ENCODE data around the gene TRIM56. TPM values are rescaled to one million over a fixed set of nuclear protein-coding genes. Genes with fewer than 3 reads are reported as not detected.

The TRIM56 gene
- total and polyA plus RNA-seq, 9 of the 15 experiments (the other 6 are each of a cell fraction or from before 2014, with no cell fraction given): 2.0 to 29.7 (median 11.6) TPM

DNA sequence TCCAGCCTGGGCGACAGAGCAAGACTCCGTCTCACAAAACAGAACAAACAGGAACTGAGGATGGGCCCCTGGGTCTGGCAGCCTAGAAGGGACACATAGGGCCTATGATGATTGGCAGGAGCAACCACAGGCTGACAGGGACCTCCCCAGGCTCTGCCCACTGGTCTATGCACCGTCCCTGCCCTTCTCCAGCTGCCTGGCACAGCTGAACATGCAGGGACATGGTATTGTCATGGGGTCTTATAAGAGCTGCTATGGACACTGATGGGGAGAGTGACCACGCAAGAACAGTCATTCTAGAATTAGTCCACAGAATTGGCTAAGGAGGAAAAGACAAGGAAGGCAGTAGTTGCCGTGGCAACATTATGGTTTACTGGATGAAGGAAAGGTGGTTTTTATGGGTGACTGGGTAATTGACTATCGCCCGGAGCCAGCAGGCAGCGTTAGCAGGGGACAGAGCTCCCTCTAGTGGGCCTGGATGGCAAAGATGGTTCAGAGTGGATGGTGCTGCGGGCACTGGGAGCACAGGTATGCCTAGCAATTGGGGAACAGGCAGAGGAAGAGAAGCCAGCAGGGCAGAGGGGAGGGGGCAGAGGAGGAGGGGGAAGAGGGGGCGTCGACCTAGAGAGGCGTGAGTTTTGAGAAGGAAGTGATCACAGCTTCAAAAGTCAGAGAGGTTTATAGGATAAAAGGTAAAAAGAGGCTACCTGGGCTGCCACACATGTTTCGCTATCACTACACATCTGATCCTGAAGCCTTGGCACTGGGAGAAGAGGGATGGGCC, 7.8 kb upstream of the TRIM56 start (continued):
- TF ChIP-seq STAT5A (IDR thresholded peaks at IDR 0.05; ENCODE audit: borderline replicate concordance, low read length) (no peak), HMBOX1 (IDR thresholded peaks at IDR 0.05) (peak; percentile 92), CBFB (CRISPR knock-in tag; IDR thresholded peaks at IDR 0.05) (0 out of 2 replicates have a peak, but pooled peaks have one; percentile 37), ZNF263 (CRISPR knock-in tag; IDR thresholded peaks at IDR 0.05; ENCODE audit: borderline replicate concordance) (peak; percentile 76; the same call in 1 of the 2 replicates), TAL1 (IDR thresholded peaks at IDR 0.05) (peak; percentile 41), KDM1A (IDR thresholded peaks at IDR 0.05) (peak in 1 of 2 experiments; percentile 23; a peak in 1 of 4 replicates), SRSF1 (IDR thresholded peaks at IDR 0.05; ENCODE audit: low read depth, low read length) (no peak), ZNF24 (IDR thresholded peaks at IDR 0.05) (peak; percentile 54; the same call in 1 of the 2 replicates), ETV5 (CRISPR knock-in tag; IDR thresholded peaks at IDR 0.05; ENCODE audit: low read depth) (0 out of 2 replicates have a peak, but pooled peaks have one; percentile 36), ZNF121 (CRISPR knock-in tag; conservative IDR thresholded peaks at IDR 0.05) (no peak), ZNF274 (IDR thresholded peaks at IDR 0.05; ENCODE audit: borderline replicate concordance, low read depth, low read length) (no peak), ESRRA (IDR thresholded peaks at IDR 0.05; ENCODE audit: borderline replicate concordance, low read depth) (peak; percentile 30; the same call in 1 of the 2 replicates), ZBED1 (IDR thresholded peaks at IDR 0.05) (no peak), MYNN (IDR thresholded peaks at IDR 0.05) (peak; percentile 80; the same call in 1 of the 2 replicates), MYNN (CRISPR knock-in tag; IDR thresholded peaks at IDR 0.05) (no peak), SNIP1 (IDR thresholded peaks at IDR 0.05; ENCODE audit: low read depth) (no peak), KDM4B (IDR thresholded peaks at IDR 0.05; ENCODE audit: borderline replicate concordance in 2 of 2, low read depth in 1 of 2) (no peak), CHD4 (IDR thresholded peaks at IDR 0.05; ENCODE audit: insufficient read depth, insufficient replicate concordance, low read depth, low read length, poor library complexity, severe bottlenecking) (no peak), NFE2 (IDR thresholded peaks at IDR 0.05; ENCODE audit: low read depth) (no peak), PKNOX1 (IDR thresholded peaks at IDR 0.05) (0 out of 2 replicates have a peak, but pooled peaks have one; percentile 6), PML (IDR thresholded peaks at IDR 0.05; ENCODE audit: low read length) (peak; percentile 25; the same call in 1 of the 2 replicates), ARID1B (IDR thresholded peaks at IDR 0.05) (peak; percentile 65; the same call in 1 of the 2 replicates), ZNF512 (tag; IDR thresholded peaks at IDR 0.05) (peak; percentile 39; the same call in 1 of the 2 replicates)
- TF ChIP-seq, protein P1, sequence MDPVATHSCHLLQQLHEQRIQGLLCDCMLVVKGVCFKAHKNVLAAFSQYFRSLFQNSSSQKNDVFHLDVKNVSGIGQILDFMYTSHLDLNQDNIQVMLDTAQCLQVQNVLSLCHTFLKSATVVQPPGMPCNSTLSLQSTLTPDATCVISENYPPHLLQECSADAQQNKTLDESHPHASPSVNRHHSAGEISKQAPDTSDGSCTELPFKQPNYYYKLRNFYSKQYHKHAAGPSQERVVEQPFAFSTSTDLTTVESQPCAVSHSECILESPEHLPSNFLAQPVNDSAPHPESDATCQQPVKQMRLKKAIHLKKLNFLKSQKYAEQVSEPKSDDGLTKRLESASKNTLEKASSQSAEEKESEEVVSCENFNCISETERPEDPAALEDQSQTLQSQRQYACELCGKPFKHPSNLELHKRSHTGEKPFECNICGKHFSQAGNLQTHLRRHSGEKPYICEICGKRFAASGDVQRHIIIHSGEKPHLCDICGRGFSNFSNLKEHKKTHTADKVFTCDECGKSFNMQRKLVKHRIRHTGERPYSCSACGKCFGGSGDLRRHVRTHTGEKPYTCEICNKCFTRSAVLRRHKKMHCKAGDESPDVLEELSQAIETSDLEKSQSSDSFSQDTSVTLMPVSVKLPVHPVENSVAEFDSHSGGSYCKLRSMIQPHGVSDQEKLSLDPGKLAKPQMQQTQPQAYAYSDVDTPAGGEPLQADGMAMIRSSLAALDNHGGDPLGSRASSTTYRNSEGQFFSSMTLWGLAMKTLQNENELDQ (CRISPR knock-in tag; IDR thresholded peaks at IDR 0.05; ENCODE audit: borderline replicate concordance): no peak

All from K562 (cell line).